ENCODE measurements around the gene SRRM4. TPM values are rescaled to one million over a fixed set of nuclear protein-coding genes. Genes with fewer than 3 reads are reported as not detected.

The SRRM4 gene
- polyA plus RNA-seq, 1 donor from 2014 or later: 9.9 TPM

GRCh38 chr12:119158402-119158801 lies 177.1 kb downstream of the SRRM4 start:
- peaks cover 4% of the 10 kb centered on the region for H3K36me3 ChIP-seq (ENCODE audit: insufficient read depth, low read length)
- no peaks in the 10 kb centered on the region for H3K27me3 ChIP-seq (ENCODE audit: insufficient read depth, low read depth, low read length)
- no peak overlapping the region for H3K4me3 ChIP-seq (ENCODE audit: low read length)
- H3K79me2 ChIP-seq (replicated peaks; ENCODE audit: insufficient read depth, low read length): no peaks in the 10 kb centered on the region
- no peaks in the 10 kb centered on the region for H3K9me3 ChIP-seq (ENCODE audit: low read length)
- H3K9ac ChIP-seq (ENCODE audit: low read length): no peak overlapping the region
- no peak overlapping the region for H3K4me2 ChIP-seq (ENCODE audit: low read length)
- no peaks in the 10 kb centered on the region for H3F3A ChIP-seq (ENCODE audit: insufficient read depth, low read length, poor library complexity, severe bottlenecking)
- no peak overlapping the region for H2AFZ ChIP-seq (ENCODE audit: low read depth, low read length)
- H3K27ac ChIP-seq (ENCODE audit: low read length): no peak overlapping the region
- no peaks in the 10 kb centered on the region for H3K9me2 ChIP-seq (ENCODE audit: insufficient read depth, low read length)
- H4K20me1 ChIP-seq (ENCODE audit: insufficient read depth): no peaks in the 10 kb centered on the region
- TF ChIP-seq EZH2 (IDR thresholded peaks at IDR 0.05; ENCODE audit: borderline replicate concordance, insufficient read depth, low read length, poor library complexity, severe bottlenecking) (no peak), RAD21 (conservative IDR thresholded peaks at IDR 0.05) (no peak), REST (IDR thresholded peaks at IDR 0.05; ENCODE audit: borderline replicate concordance) (no peak), POLR2AphosphoS5 (IDR thresholded peaks at IDR 0.05) (no peak), SMC3 (conservative IDR thresholded peaks at IDR 0.05; ENCODE audit: poor library complexity) (no peak), EP300 (conservative IDR thresholded peaks at IDR 0.05; ENCODE audit: poor library complexity, severe bottlenecking) (no peak), TAF1 (IDR thresholded peaks at IDR 0.05; ENCODE audit: low read depth) (no peak), MXI1 (conservative IDR thresholded peaks at IDR 0.05; ENCODE audit: poor library complexity, severe bottlenecking) (no peak), CTCF (IDR thresholded peaks at IDR 0.05; ENCODE audit: poor library complexity, severe bottlenecking) (no peak)

- Histone ChIP-seq H3K79me2 (replicated peaks; ENCODE audit: insufficient read depth, low read length) (no peaks in the 10 kb centered on the region), H2AFZ (ENCODE audit: low read depth, low read length) (no peak overlapping the region), H3K9me2 (ENCODE audit: insufficient read depth, low read length) (no peaks in the 10 kb centered on the region), H4K20me1 (ENCODE audit: insufficient read depth) (no peaks in the 10 kb centered on the region), H3K9ac (ENCODE audit: low read length) (no peak overlapping the region), H3K36me3 (ENCODE audit: insufficient read depth, low read length) (no peaks in the 10 kb centered on the region), H3F3A (ENCODE audit: insufficient read depth, low read length, poor library complexity, severe bottlenecking) (no peaks in the 10 kb centered on the region), H3K4me2 (ENCODE audit: low read length) (no peak overlapping the region), H3K27me3 (ENCODE audit: insufficient read depth, low read depth, low read length) (no peaks in the 10 kb centered on the region), H3K4me3 (ENCODE audit: low read length) (no peak overlapping the region), H3K27ac (ENCODE audit: low read length) (no peak overlapping the region), H3K9me3 (ENCODE audit: low read length) (no peaks in the 10 kb centered on the region)
- no peak for TF ChIP-seq SMC3 (conservative IDR thresholded peaks at IDR 0.05; ENCODE audit: poor library complexity)
- no peak for TF ChIP-seq RAD21 (conservative IDR thresholded peaks at IDR 0.05)
- TF ChIP-seq POLR2AphosphoS5 (IDR thresholded peaks at IDR 0.05): no peak
- TF ChIP-seq CTCF (IDR thresholded peaks at IDR 0.05; ENCODE audit: poor library complexity, severe bottlenecking): no peak
- no peak for TF ChIP-seq EP300 (conservative IDR thresholded peaks at IDR 0.05; ENCODE audit: poor library complexity, severe bottlenecking)
- no peak for TF ChIP-seq REST (IDR thresholded peaks at IDR 0.05; ENCODE audit: borderline replicate concordance)
- no peak for TF ChIP-seq TAF1 (IDR thresholded peaks at IDR 0.05; ENCODE audit: low read depth)
Measured at GRCh38 chr12:119159844-119160243, 178.5 kb downstream of the SRRM4 start.
